Thyroid gland (tissue), 4 donors: ENCODE results near the gene PRODH2. TPM values are rescaled to one million over a fixed set of nuclear protein-coding genes. Genes with fewer than 3 reads are reported as not detected.

Experiments
- DNase-seq, 2 donors: peaks; one replicate each; pipeline ENCODE4 v3.0.0-alpha.2; 2019
- H3K27ac ChIP-seq, 3 donors: fragments of 200-600 bp; sonication (generic); 1 replicate in 2 of 3; 2 replicates in 1 of 3; pipeline ENCODE4 v1.5.1; 2016 to 2019; ENCODE audit warnings: mild to moderate bottlenecking in 1 of 3, moderate library complexity in 1 of 3
- H3K27me3 ChIP-seq: fragments of 200-600 bp; sonication (generic); one replicate; pipeline ENCODE4 v1.5.1; 2019
- H3K36me3 ChIP-seq, 2 donors: fragments of 200-600 bp; sonication (generic); one replicate each; pipeline ENCODE4 v1.5.1; 2016 to 2019
- H3K4me1 ChIP-seq, 2 donors: fragments of 200-600 bp; sonication (generic); one replicate each; pipeline ENCODE4 v1.5.1; 2017 to 2019
- H3K4me3 ChIP-seq, 3 donors: fragments of 200-600 bp; sonication (generic); replicated peaks in 1 of 3; 1 replicate in 2 of 3; 2 replicates in 1 of 3; pipeline ENCODE4 v1.5.1; 2016; ENCODE audit warnings: mild to moderate bottlenecking in 1 of 3
- H3K9me3 ChIP-seq: fragments of 200-600 bp; sonication (generic); one replicate; pipeline ENCODE4 v1.5.1; 2017
- POLR2A ChIP-seq, 2 donors: fragments of 450-650 bp; IDR thresholded peaks; one replicate each; pipeline ENCODE4 v1.6.1; 2017; ENCODE audit warnings: antibody characterized with exemption in 2 of 2, mild to moderate bottlenecking in 2 of 2, moderate library complexity in 1 of 2
- WGBS, 2 donors: methylation state at CpG; one replicate each; pipeline ENCODE4 v1.1.5; 2017; 5-methylcytosine and 5-hydroxymethylcytosine counted together
- intact Hi-C: fragments of 100-400 bp; cut with DNase I; formaldehyde crosslinking; loops from one replicate; pipeline ENCODE4 v1.15.1; 2023
- total RNA-seq, 4 donors: library from RNA; depleted of rRNA; stranded (reverse); fragments of >200 nt; gene quantifications; one replicate each; pipeline ENCODE4 v1.2.3, GENCODE V29; 2016
- TF ChIP-seq, protein P1 (sequence below), 6 experiments: fragments of 200-600 bp in 3 of 6; fragments of 450-650 bp in 3 of 6; sonication (generic) in 3 of 6; IDR thresholded peaks; one replicate each; pipeline ENCODE4 v1.5.1; 2016 to 2019; ENCODE audit warnings: antibody characterized with exemption in 6 of 6, mild to moderate bottlenecking in 2 of 6, inconsistent platforms in 1 of 6, moderate library complexity in 1 of 6

PRODH2 gene
- total RNA-seq, 4 donors from 2014 or later: not detected

GRCh38 chr19:35789978-35790944 is 22.4 kb downstream of the PRODH2 start:
- WGBS, 2 donors: 57 to 91% methylated on average over 5 to 15 of the region's 19 CpGs
- intact Hi-C loops: no loop called here
- H3K27me3 ChIP-seq: no peaks in the 10 kb centered on the region

GRCh38 chr19:35789195-35789977 is 23.3 kb downstream of the PRODH2 start:
- Histone ChIP-seq H3K36me3 (no peaks in the 10 kb centered on the region), H3K9me3 (no peaks in the 10 kb centered on the region), H3K4me1 (peaks cover 0 to 8% of the 10 kb centered on the region in 2 donors), H3K4me3 (no peak overlapping the region), H3K27ac (no peak overlapping the region), H3K27me3 (no peaks in the 10 kb centered on the region)
- TF ChIP-seq POLR2A (IDR thresholded peaks at IDR 0.05): no peak
- TF ChIP-seq, protein P1, sequence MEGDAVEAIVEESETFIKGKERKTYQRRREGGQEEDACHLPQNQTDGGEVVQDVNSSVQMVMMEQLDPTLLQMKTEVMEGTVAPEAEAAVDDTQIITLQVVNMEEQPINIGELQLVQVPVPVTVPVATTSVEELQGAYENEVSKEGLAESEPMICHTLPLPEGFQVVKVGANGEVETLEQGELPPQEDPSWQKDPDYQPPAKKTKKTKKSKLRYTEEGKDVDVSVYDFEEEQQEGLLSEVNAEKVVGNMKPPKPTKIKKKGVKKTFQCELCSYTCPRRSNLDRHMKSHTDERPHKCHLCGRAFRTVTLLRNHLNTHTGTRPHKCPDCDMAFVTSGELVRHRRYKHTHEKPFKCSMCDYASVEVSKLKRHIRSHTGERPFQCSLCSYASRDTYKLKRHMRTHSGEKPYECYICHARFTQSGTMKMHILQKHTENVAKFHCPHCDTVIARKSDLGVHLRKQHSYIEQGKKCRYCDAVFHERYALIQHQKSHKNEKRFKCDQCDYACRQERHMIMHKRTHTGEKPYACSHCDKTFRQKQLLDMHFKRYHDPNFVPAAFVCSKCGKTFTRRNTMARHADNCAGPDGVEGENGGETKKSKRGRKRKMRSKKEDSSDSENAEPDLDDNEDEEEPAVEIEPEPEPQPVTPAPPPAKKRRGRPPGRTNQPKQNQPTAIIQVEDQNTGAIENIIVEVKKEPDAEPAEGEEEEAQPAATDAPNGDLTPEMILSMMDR (IDR thresholded peaks at IDR 0.05): no peak
- 89% methylated on average over 7 of the region's 11 CpGs for WGBS, 2 donors
- no peak for DNase-seq
- intact Hi-C loops: no loop called here

More at GRCh38 chr19:35789978-35790944, 22.4 kb downstream of the PRODH2 start:
- TF ChIP-seq, protein P1 (IDR thresholded peaks at IDR 0.05): no peak
- no peak for TF ChIP-seq POLR2A (IDR thresholded peaks at IDR 0.05)
- Histone ChIP-seq H3K9me3 (no peaks in the 10 kb centered on the region), H3K36me3 (no peaks in the 10 kb centered on the region), H3K27ac (no peak overlapping the region), H3K4me3 (no peak overlapping the region), H3K4me1 (peaks cover 0 to 8% of the 10 kb centered on the region in 2 donors)
- no peak for DNase-seq

- Histone ChIP-seq H3K4me1 (peaks cover 0 to 8% of the 10 kb centered on the region in 2 donors), H3K27ac (no peak overlapping the region), H3K27me3 (no peaks in the 10 kb centered on the region), H3K36me3 (no peaks in the 10 kb centered on the region), H3K9me3 (no peaks in the 10 kb centered on the region), H3K4me3 (no peak overlapping the region)
- 82 to 84% methylated on average over 9 to 12 of the region's 12 CpGs for WGBS, 2 donors
- DNase-seq: no peak
- TF ChIP-seq POLR2A (IDR thresholded peaks at IDR 0.05): no peak
- TF ChIP-seq, protein P1 (IDR thresholded peaks at IDR 0.05): no peak
- intact Hi-C loops: no loop called here
These were observed 24.3 kb downstream of the PRODH2 start for GRCh38 chr19:35788205-35788960.

DNA sequence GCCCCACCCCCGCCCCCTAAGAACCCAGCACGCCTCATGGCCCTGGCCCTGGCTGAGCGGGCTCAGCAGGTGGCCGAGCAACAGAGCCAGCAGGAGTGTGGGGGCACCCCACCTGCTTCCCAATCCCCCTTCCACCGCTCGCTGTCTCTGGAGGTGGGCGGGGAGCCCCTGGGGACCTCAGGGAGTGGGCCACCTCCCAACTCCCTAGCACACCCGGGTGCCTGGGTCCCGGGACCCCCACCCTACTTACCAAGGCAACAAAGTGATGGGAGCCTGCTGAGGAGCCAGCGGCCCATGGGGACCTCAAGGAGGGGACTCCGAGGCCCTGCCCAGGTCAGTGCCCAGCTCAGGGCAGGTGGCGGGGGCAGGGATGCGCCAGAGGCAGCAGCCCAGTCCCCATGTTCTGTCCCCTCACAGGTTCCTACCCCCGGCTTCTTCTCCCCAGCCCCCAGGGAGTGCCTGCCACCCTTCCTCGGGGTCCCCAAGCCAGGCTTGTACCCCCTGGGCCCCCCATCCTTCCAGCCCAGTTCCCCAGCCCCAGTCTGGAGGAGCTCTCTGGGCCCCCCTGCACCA is 25.3 kb downstream of the PRODH2 start:
- no peak for DNase-seq
- Histone ChIP-seq H3K36me3 (no peaks in the 10 kb centered on the region), H3K4me3 (no peak overlapping the region), H3K27ac (no peak overlapping the region), H3K4me1 (peaks cover 0 to 8% of the 10 kb centered on the region in 2 donors), H3K9me3 (no peaks in the 10 kb centered on the region), H3K27me3 (no peaks in the 10 kb centered on the region)
- TF ChIP-seq, protein P1 (IDR thresholded peaks at IDR 0.05): no peak
- no peak for TF ChIP-seq POLR2A (IDR thresholded peaks at IDR 0.05)
- intact Hi-C loops: no loop called here
- 93 to 100% methylated on average over 1 to 3 of the region's 15 CpGs for whole genome bisulfite sequencing, 2 donors
